IMR-90 (cell line): ENCODE results near the gene TP73. TPM values are rescaled to one million over a fixed set of nuclear protein-coding genes. Genes with fewer than 3 reads are reported as not detected.

Source experiments
- ATAC-seq: fragments of 200-7000 bp; cut with Tn5 transposase; 2 replicates; pipeline ENCODE4 v1.9.1; 2020; ENCODE audit warnings: low read depth, mild to moderate bottlenecking, moderate library complexity
- BruUV-seq: library from RNA; stranded (reverse); fragments of 400-500 nt; replicated peaks from 2 replicates; lab custom pipeline; 2021; lab: Mats Ljungman, UMichigan
- CTCF ChIA-PET: fragments of 300-600 bp; formaldehyde crosslinking; extraction: SDS; loops from one replicate; lab custom pipeline; 2021; ENCODE audit warnings: antibody characterized with exemption; lab: Yijun Ruan, JAX
- POLR2A ChIA-PET: fragments of 300-600 bp; sonication (Branson Sonifier 250); formaldehyde crosslinking; loops from one replicate; lab custom pipeline; 2022; ENCODE audit warnings: antibody characterized with exemption; ENCODE audit not compliant: unreplicated experiment; lab: Charles Lee
- DNase-seq: peaks from one replicate; pipeline ENCODE4 v3.0.0; 2013
- H2AFZ ChIP-seq: replicated peaks from 2 replicates; pipeline ENCODE3; 2013; ENCODE audit warnings: low read length, mild to moderate bottlenecking; ENCODE audit not compliant: poor library complexity
- H2AK5ac ChIP-seq: 2 replicates; pipeline ENCODE4 v1.6.1; 2013; ENCODE audit warnings: low read depth, low read length, inconsistent platforms
- H2AK9ac ChIP-seq: replicated peaks from 2 replicates; pipeline ENCODE3; 2013; ENCODE audit warnings: mild to moderate bottlenecking, low read depth, low read length, moderate library complexity; ENCODE audit not compliant: poor library complexity
- H2BK120ac ChIP-seq: 2 replicates; pipeline ENCODE4 v1.6.1; 2013; ENCODE audit warnings: low read depth, low read length, inconsistent platforms
- H2BK15ac ChIP-seq: 3 replicates; pipeline ENCODE4 v1.6.1; 2013; ENCODE audit warnings: low read depth, low read length, inconsistent platforms
- H2BK20ac ChIP-seq: 2 replicates; pipeline ENCODE4 v1.6.1; 2013; ENCODE audit warnings: low read depth, mild to moderate bottlenecking, inconsistent platforms, low read length, moderate library complexity
- H2BK5ac ChIP-seq: 2 replicates; pipeline ENCODE4 v1.6.1; 2013; ENCODE audit warnings: mild to moderate bottlenecking, low read depth, low read length, inconsistent platforms; ENCODE audit not compliant: poor library complexity, severe bottlenecking
- H3K14ac ChIP-seq: replicated peaks from 2 replicates; pipeline ENCODE4 v1.6.1; 2013; ENCODE audit warnings: low read depth, low read length, inconsistent platforms
- H3K18ac ChIP-seq: 2 replicates; pipeline ENCODE4 v1.6.1; 2013; ENCODE audit warnings: low read depth, low read length, control low read depth
- H3K23ac ChIP-seq: 2 replicates; pipeline ENCODE4 v1.6.1; 2013; ENCODE audit warnings: low read depth, low read length, inconsistent platforms
- H3K27ac ChIP-seq: 2 replicates; pipeline ENCODE4 v1.5.1; 2013; ENCODE audit warnings: mild to moderate bottlenecking, control low read depth, low read length; ENCODE audit not compliant: insufficient read depth
- H3K27me3 ChIP-seq: 2 replicates; pipeline ENCODE4 v1.6.1; 2013; ENCODE audit warnings: low read length; ENCODE audit not compliant: control insufficient read depth, insufficient read depth
- H3K36me3 ChIP-seq: 2 replicates; pipeline ENCODE4 v1.6.1; 2013; ENCODE audit warnings: low read length, mixed read lengths; ENCODE audit not compliant: control insufficient read depth, insufficient read depth
- H3K4ac ChIP-seq: 2 replicates; pipeline ENCODE4 v1.6.1; 2013; ENCODE audit warnings: low read depth, low read length, inconsistent platforms
- H3K4me1 ChIP-seq: 2 replicates; pipeline ENCODE4 v1.6.1; 2013; ENCODE audit warnings: low read length, mixed read lengths; ENCODE audit not compliant: control insufficient read depth, insufficient read depth
- H3K4me2 ChIP-seq: 2 replicates; pipeline ENCODE4 v1.6.1; 2013; ENCODE audit warnings: low read depth, mild to moderate bottlenecking, control low read depth, low read length, moderate library complexity
- H3K4me3 ChIP-seq: 2 replicates; pipeline ENCODE4 v1.5.1; 2013; ENCODE audit warnings: low read depth, mild to moderate bottlenecking, control low read depth, low read length, moderate library complexity; ENCODE audit not compliant: insufficient read depth
- H3K56ac ChIP-seq: 2 replicates; pipeline ENCODE4 v1.6.1; 2013; ENCODE audit warnings: low read length, inconsistent platforms; ENCODE audit not compliant: insufficient read depth; ENCODE audit errors: extremely low read depth
- H3K79me1 ChIP-seq, 2 experiments: 2 replicates each; pipeline ENCODE4 v1.6.1; 2013; ENCODE audit warnings: low read length in 2 of 2, inconsistent platforms in 1 of 2, low read depth in 1 of 2
- H3K9ac ChIP-seq: 2 replicates; pipeline ENCODE4 v1.6.1; 2013; ENCODE audit warnings: low read depth, low read length, control low read depth
- H3K9me1 ChIP-seq: 2 replicates; pipeline ENCODE4 v1.6.1; 2013; ENCODE audit warnings: low read length, inconsistent platforms; ENCODE audit not compliant: insufficient read depth
- H3K9me3 ChIP-seq: 2 replicates; pipeline ENCODE4 v1.6.1; 2013; ENCODE audit warnings: low read length; ENCODE audit not compliant: control insufficient read depth, insufficient read depth
- H4K20me1 ChIP-seq: 2 replicates; pipeline ENCODE4 v1.6.1; 2013; ENCODE audit warnings: low read length, inconsistent platforms; ENCODE audit not compliant: insufficient read depth
- H4K5ac ChIP-seq: 2 replicates; pipeline ENCODE4 v1.6.1; 2013; ENCODE audit warnings: mild to moderate bottlenecking, low read depth, low read length, control low read depth
- H4K8ac ChIP-seq, 2 experiments: 2 replicates each; pipeline ENCODE4 v1.6.1; 2013; ENCODE audit warnings: low read depth in 2 of 2, low read length in 2 of 2, control low read depth in 1 of 2, inconsistent platforms in 1 of 2
- H4K91ac ChIP-seq: 2 replicates; pipeline ENCODE4 v1.6.1; 2013; ENCODE audit warnings: low read depth, low read length, inconsistent platforms; ENCODE audit not compliant: insufficient read depth
- BHLHE40 ChIP-seq: fragments of 150-350 bp; IDR thresholded peaks from 2 replicates; pipeline ENCODE4 v1.6.1; 2016; ENCODE audit warnings: mild to moderate bottlenecking, low read depth, low read length
- CHD1 ChIP-seq: IDR thresholded peaks from 2 replicates; pipeline ENCODE4 v1.6.1; 2012; ENCODE audit warnings: low read depth, low read length, improper control_type of control experiment
- CTCF ChIP-seq: conservative IDR thresholded peaks from 2 replicates; pipeline ENCODE4 v1.5.1; 2012; ENCODE audit warnings: mild to moderate bottlenecking, low read depth, low read length, improper control_type of control experiment
- FOS ChIP-seq: fragments of 150-350 bp; IDR thresholded peaks from 2 replicates; pipeline ENCODE4 v1.6.1; 2016; ENCODE audit warnings: low read depth, low read length
- MAFK ChIP-seq: IDR thresholded peaks from 2 replicates; pipeline ENCODE4 v1.6.1; 2012; ENCODE audit warnings: low read depth, low read length, improper control_type of control experiment
- MAZ ChIP-seq: IDR thresholded peaks from 2 replicates; pipeline ENCODE4 v1.6.1; 2012; ENCODE audit warnings: low read depth, mild to moderate bottlenecking, low read length, improper control_type of control experiment, moderate library complexity, borderline replicate concordance
- RAD21 ChIP-seq: IDR thresholded peaks from 2 replicates; pipeline ENCODE4 v1.6.1; 2012; ENCODE audit warnings: low read length, improper control_type of control experiment
- RCOR1 ChIP-seq: IDR thresholded peaks from 2 replicates; pipeline ENCODE4 v1.6.1; 2012; ENCODE audit warnings: mild to moderate bottlenecking, low read length, improper control_type of control experiment; ENCODE audit not compliant: insufficient replicate concordance
- RFX5 ChIP-seq: IDR thresholded peaks from 2 replicates; pipeline ENCODE4 v1.8.0; 2012; ENCODE audit warnings: low read depth, mild to moderate bottlenecking, low read length, moderate library complexity
- SMC3 ChIP-seq: fragments of 150-350 bp; IDR thresholded peaks from 2 replicates; pipeline ENCODE4 v1.6.1; 2016; ENCODE audit warnings: low read depth, mild to moderate bottlenecking, antibody characterized with exemption, low read length, moderate library complexity
- WGBS, 2 experiments: methylation state at CpG; one replicate each; pipeline versions ENCODE4 v1.1.5 to v1.1.7; 2013; ENCODE audit warnings: missing lambda C conversion rate in 2 of 2; ENCODE audit not compliant: insufficient read length in 1 of 2; ENCODE audit errors: extremely low coverage in 2 of 2; 5-methylcytosine and 5-hydroxymethylcytosine counted together
- dilution Hi-C: fragments of 300-500 bp; cut with HindIII; formaldehyde crosslinking; loops from one replicate; pipeline ENCODE4 v1.14.3; 2018; ENCODE audit warnings: low sequenced_read_pairs; ENCODE audit not compliant: unreplicated experiment
- in situ Hi-C: fragments of 300-500 bp; cut with MboI; formaldehyde crosslinking; loops from 3 replicates; pipeline ENCODE4 v1.14.3; 2019; ENCODE audit warnings: low sequenced_read_pairs, inconsistent platforms, mixed read lengths
- intact Hi-C: fragments of 100-400 bp; cut with micrococcal nuclease; formaldehyde crosslinking; loops from 2 replicates; pipeline ENCODE4 v1.10.0; 2022
- polyA plus RNA-seq, 3 experiments: library from polyadenylated mRNA; depleted of rRNA; stranded (reverse); fragments of >200 nt; gene quantifications; 2 replicates each; pipeline ENCODE4 v1.2.3, GENCODE V29; 2012; ENCODE audit warnings: low replicate concordance in 1 of 3
- total RNA-seq: library from RNA; depleted of rRNA; stranded (reverse); fragments of >200 nt; gene quantifications from 2 replicates; pipeline ENCODE4 v1.2.3, GENCODE V29; 2012
- TF ChIP-seq, protein P1 (sequence below): fragments of 150-350 bp; IDR thresholded peaks from 2 replicates; pipeline ENCODE4 v1.6.1; 2016; ENCODE audit warnings: low read depth, mild to moderate bottlenecking, low read length, moderate library complexity, borderline replicate concordance
- TF ChIP-seq, protein P2 (sequence below): fragments of 150-350 bp; IDR thresholded peaks from 2 replicates; pipeline ENCODE4 v1.6.1; 2017; ENCODE audit warnings: mild to moderate bottlenecking, antibody characterized with exemption, low read length, low read depth

Gene TP73
- total and polyA plus RNA-seq, 2 of the 4 experiments (the other 2 are of a cell fraction): not detected

DNA sequence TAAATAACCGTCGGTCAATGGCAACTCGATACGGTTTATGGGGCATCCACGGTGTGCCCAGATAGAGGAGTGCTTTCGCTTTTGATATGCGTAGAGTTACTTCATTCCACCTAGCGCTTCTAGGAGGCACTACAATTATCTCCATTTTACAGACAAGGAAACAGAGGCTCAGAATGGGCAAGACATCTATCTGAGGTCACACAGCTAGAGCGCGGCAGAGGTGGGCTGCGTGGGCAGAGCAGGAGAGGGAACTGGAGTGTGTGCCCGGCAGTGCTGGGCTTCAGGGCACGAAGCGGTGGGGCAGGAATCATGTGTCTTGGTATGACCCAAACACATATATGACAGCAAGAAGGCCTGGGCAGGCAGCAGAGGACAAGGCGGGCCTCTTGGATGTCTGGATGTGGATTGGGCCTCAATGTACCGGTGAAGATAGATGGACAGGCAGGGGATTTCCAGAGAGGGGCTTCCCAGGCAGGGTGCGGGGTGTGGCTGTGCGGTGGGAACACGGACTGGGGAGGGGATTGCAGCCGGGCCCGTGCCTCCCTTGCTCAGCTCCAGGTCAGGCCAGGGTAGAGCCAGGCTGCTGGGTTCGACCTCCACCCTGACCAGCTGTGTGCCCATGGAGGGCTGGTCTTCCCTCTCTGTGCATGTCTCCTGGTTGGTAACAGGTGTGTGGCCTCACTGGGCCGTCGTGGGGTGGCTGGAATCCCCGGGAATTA lies 21.2 kb downstream of the TP73 start:
- no peak for TF ChIP-seq SMC3
- no peak for TF ChIP-seq BHLHE40
- TF ChIP-seq, protein P1, sequence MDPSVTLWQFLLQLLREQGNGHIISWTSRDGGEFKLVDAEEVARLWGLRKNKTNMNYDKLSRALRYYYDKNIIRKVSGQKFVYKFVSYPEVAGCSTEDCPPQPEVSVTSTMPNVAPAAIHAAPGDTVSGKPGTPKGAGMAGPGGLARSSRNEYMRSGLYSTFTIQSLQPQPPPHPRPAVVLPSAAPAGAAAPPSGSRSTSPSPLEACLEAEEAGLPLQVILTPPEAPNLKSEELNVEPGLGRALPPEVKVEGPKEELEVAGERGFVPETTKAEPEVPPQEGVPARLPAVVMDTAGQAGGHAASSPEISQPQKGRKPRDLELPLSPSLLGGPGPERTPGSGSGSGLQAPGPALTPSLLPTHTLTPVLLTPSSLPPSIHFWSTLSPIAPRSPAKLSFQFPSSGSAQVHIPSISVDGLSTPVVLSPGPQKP: no peak
- TF ChIP-seq CHD1: no peak
- TF ChIP-seq MAZ: no peak
- TF ChIP-seq, protein P2, sequence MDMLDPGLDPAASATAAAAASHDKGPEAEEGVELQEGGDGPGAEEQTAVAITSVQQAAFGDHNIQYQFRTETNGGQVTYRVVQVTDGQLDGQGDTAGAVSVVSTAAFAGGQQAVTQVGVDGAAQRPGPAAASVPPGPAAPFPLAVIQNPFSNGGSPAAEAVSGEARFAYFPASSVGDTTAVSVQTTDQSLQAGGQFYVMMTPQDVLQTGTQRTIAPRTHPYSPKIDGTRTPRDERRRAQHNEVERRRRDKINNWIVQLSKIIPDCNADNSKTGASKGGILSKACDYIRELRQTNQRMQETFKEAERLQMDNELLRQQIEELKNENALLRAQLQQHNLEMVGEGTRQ: no peak
- TF ChIP-seq MAFK: no peak
- no peak for TF ChIP-seq RFX5
- TF ChIP-seq CTCF: no peak
- TF ChIP-seq FOS: no peak
- TF ChIP-seq RCOR1: no peak
- no peak for TF ChIP-seq RAD21
- no peak overlapping the region for H2BK20ac ChIP-seq
- no peak overlapping the region for H4K5ac ChIP-seq
- no peak overlapping the region for H3K14ac ChIP-seq
- H3K23ac ChIP-seq: no peak overlapping the region
- no TSS peak for BruUV-seq
- H4K91ac ChIP-seq: no peak overlapping the region
- in situ Hi-C loops (no loop called here), intact Hi-C loops (no loop called here), dilution Hi-C loops (no loop called here)
- H3K9me1 ChIP-seq: no peaks in the 10 kb centered on the region
- no peaks in the 10 kb centered on the region for H3K79me1 ChIP-seq
- H3K9ac ChIP-seq: no peak overlapping the region
- no peak overlapping the region for H4K8ac ChIP-seq
- H2BK15ac ChIP-seq: no peak overlapping the region
- no peaks in the 10 kb centered on the region for H3K4me1 ChIP-seq
- H3K4ac ChIP-seq: no peak overlapping the region
- no peak overlapping the region for H2BK5ac ChIP-seq
- H2AK9ac ChIP-seq: no peak overlapping the region
- peaks cover 20% of the 10 kb centered on the region; the same call in 1 of the 2 replicates for H3K27me3 ChIP-seq
- no peak overlapping the region for H2AK5ac ChIP-seq
- no peak overlapping the region for H3K4me2 ChIP-seq
- CTCF ChIA-PET: no interaction called here
- no peaks in the 10 kb centered on the region for H4K20me1 ChIP-seq
- H3K56ac ChIP-seq: no peak overlapping the region
- DNase-seq (no peak), ATAC-seq (no peak)
- no peaks in the 10 kb centered on the region for H3K9me3 ChIP-seq
- no peaks in the 10 kb centered on the region for H3K36me3 ChIP-seq
- no peak overlapping the region for H3K4me3 ChIP-seq
- H3K27ac ChIP-seq: no peak overlapping the region
- POLR2A ChIA-PET: no interaction called here
- H3K18ac ChIP-seq: no peak overlapping the region
- WGBS, 2 experiments: 80% methylated on average over 5 of the region's 25 CpGs; no CpG with 5 or more reads in 1 of the 2 experiments
- H2BK120ac ChIP-seq: no peak overlapping the region
- peak overlapping the region; percentile 41 for H2AFZ ChIP-seq
